Activated CD8-positive, alpha-beta memory T cell treated with anti-CD3 and anti-CD28 coated beads for 24 hours (primary cell): ENCODE data around the gene ZNF616.
"Not testable (repeated sequence)": the region's sequence is repeated elsewhere in the genome, so short reads cannot be mapped to it uniquely, and the experiment has no call there.

Source experiments
- DNase-seq: peaks from one replicate; pipeline ENCODE4 v3.0.0-alpha.2; 2020

The ZNF616 gene

GRCh38 chr19:52102782-52103181 lies 37.0 kb downstream of the ZNF616 start:
- no peak for DNase-seq

- DNase-seq: no peak
Observed at GRCh38 chr19:52101866-52102562, 37.7 kb downstream of the ZNF616 start.

- DNase-seq: no peak
Observed at GRCh38 chr19:52099497-52100138, 40.1 kb downstream of the ZNF616 start.

GRCh38 chr19:52096416-52096815 lies 43.3 kb downstream of the ZNF616 start:
- DNase-seq: not testable (repeated sequence)

GRCh38 chr19:52095172-52096014 lies 44.3 kb downstream of the ZNF616 start, which contains the start of gene ZNF841:
Gene ZNF841, minus strand, starts transcription at chr19:52095765. Its CDS starts 10,964 bp downstream, at chr19:52084801.
- peak; percentile 94 for DNase-seq

- no peak for DNase-seq
Observed at GRCh38 chr19:52094526-52095130, 45.1 kb downstream of the ZNF616 start.

GRCh38 chr19:52086481-52086880 lies 53.3 kb downstream of the ZNF616 start:
- no peak for DNase-seq

GRCh38 chr19:52070496-52070895 lies 69.2 kb downstream of the ZNF616 start:
- DNase-seq: no peak

GRCh38 chr19:52069653-52070052 lies 70.1 kb downstream of the ZNF616 start:
- DNase-seq: no peak

- no peak for DNase-seq
Observed at GRCh38 chr19:52066258-52066863, 73.4 kb downstream of the ZNF616 start.

- no peak for DNase-seq
Observed at GRCh38 chr19:52065399-52065798, 74.3 kb downstream of the ZNF616 start.
